GM10847 (cell line): ENCODE data around the gene ATG14.

ENCODE experiments used
- POLR2A ChIP-seq: IDR thresholded peaks from 2 replicates; pipeline ENCODE4 v1.6.1; 2011; ENCODE audit not compliant: insufficient read length; ENCODE audit errors: extremely low read depth

The ATG14 gene

DNA sequence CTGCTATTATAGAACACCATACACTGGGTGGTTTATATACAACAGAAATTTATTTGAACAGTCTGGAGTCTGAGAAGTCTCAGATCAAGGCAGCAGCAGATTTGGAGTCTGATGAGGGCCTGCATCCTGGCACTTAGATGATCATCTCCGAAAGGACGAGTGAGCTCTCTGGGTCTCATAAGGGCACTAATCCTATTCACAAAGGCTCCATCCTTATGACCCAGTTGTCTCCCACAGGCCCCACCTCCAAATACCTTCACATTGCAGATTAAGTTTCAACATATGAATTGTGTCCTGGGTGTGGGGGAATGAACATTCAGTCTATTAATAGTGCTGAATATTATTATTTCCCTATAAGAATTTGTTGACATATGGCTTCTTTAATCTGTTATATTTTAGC is 86.8 kb downstream of the ATG14 start:
- no peak for TF ChIP-seq POLR2A

GRCh38 chr14:55323910-55324309 is 87.7 kb downstream of the ATG14 start:
- TF ChIP-seq POLR2A, result no peak

DNA sequence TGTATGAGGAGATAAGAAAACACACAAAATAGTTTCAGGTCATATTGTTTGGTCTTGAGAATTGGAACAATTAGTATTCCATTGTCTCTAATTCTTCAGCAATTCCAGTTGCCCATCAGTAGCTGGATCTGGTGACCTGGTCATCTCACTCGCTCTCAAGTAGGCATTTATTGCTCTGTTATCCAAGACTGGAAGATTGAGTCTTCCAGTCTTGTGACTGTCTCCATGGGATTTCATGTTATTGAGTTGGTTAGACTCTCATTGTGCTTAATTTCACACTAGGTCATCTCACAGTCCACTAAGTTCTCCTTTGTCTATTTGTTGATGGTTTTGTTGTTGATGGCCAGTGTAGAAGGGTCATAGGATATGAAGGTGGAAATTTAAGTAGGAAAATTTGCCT is 92.9 kb downstream of the ATG14 start:
- no peak for TF ChIP-seq POLR2A

- TF ChIP-seq POLR2A, result no peak
These were observed 93.9 kb downstream of the ATG14 start for GRCh38 chr14:55317542-55318306.

GRCh38 chr14:55316564-55316963 is 95.1 kb downstream of the ATG14 start:
- TF ChIP-seq POLR2A, result no peak
